ENCODE measurements around the gene ME2.

Gene ME2

DNA sequence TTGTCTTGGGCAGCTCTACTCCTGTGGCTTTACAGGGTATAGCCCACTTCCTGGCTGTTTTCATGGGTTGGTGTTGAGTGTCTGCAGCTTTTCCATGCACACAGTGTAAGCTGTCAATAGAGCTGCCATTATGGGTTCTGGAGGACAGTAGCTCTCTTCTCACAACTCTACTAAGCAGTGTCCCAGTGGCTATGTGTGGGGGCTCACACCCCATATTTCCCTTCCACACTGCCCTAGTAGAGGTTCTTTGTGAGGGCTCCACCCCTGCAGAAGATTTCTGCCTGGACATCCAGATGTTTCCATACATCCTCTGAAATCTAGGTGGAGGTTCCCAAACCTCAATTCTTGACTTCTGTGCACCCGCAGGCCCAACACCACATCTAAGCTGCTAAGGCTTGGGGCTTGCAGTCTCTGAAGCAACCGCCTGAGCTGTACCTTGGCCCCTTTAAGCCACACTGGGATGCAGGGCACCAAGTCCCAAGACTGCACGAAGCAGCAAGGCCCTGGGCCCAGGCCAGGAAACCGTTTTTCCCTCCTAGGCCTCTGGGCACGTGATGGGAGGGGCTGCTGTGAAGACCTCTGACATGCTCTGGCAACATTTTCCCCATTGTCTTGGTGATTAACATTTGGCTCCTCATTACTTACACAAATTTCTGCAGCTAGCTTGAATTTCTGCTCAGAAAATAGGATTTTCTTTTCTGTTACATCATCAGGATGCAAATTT, 98.3 kb downstream of the ME2 start:
- no peaks in the 10 kb centered on the region for H4K20me1 ChIP-seq (ENCODE audit: insufficient read depth, low read length)
- H3K9ac ChIP-seq (ENCODE audit: low read length): no peak overlapping the region
- no peaks in the 10 kb centered on the region for H3K9me2 ChIP-seq (ENCODE audit: low read depth, low read length)
- H3K4me3 ChIP-seq (ENCODE audit: low read depth, low read length, poor library complexity, severe bottlenecking): no peak overlapping the region
- TF ChIP-seq, protein P1, sequence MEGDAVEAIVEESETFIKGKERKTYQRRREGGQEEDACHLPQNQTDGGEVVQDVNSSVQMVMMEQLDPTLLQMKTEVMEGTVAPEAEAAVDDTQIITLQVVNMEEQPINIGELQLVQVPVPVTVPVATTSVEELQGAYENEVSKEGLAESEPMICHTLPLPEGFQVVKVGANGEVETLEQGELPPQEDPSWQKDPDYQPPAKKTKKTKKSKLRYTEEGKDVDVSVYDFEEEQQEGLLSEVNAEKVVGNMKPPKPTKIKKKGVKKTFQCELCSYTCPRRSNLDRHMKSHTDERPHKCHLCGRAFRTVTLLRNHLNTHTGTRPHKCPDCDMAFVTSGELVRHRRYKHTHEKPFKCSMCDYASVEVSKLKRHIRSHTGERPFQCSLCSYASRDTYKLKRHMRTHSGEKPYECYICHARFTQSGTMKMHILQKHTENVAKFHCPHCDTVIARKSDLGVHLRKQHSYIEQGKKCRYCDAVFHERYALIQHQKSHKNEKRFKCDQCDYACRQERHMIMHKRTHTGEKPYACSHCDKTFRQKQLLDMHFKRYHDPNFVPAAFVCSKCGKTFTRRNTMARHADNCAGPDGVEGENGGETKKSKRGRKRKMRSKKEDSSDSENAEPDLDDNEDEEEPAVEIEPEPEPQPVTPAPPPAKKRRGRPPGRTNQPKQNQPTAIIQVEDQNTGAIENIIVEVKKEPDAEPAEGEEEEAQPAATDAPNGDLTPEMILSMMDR (IDR thresholded peaks at IDR 0.05; ENCODE audit: low read length): no peak
- TF ChIP-seq EZH2 (IDR thresholded peaks at IDR 0.05; ENCODE audit: borderline replicate concordance, low read length): no peak
- peaks cover 2% of the 10 kb centered on the region; the same call in 1 of the 2 replicates for H3K9me3 ChIP-seq (ENCODE audit: low read length)
- no peak overlapping the region for H3K27ac ChIP-seq (ENCODE audit: low read depth, low read length, poor library complexity, severe bottlenecking)
- no peaks in the 10 kb centered on the region for H3K4me1 ChIP-seq (ENCODE audit: insufficient read depth, low read length, severe bottlenecking)
- no peak overlapping the region for H2AFZ ChIP-seq (ENCODE audit: low read length)
- no peaks in the 10 kb centered on the region for H3F3A ChIP-seq (ENCODE audit: insufficient read depth, low read length)
- no peak overlapping the region for H3K4me2 ChIP-seq (ENCODE audit: low read length)
- no peaks in the 10 kb centered on the region for H3K27me3 ChIP-seq (ENCODE audit: insufficient read depth, low read length)
- peaks cover 61% of the 10 kb centered on the region for H3K36me3 ChIP-seq (ENCODE audit: insufficient read depth, low read length)
- H3K79me2 ChIP-seq (ENCODE audit: insufficient read depth, low read length): no peaks in the 10 kb centered on the region

DNA sequence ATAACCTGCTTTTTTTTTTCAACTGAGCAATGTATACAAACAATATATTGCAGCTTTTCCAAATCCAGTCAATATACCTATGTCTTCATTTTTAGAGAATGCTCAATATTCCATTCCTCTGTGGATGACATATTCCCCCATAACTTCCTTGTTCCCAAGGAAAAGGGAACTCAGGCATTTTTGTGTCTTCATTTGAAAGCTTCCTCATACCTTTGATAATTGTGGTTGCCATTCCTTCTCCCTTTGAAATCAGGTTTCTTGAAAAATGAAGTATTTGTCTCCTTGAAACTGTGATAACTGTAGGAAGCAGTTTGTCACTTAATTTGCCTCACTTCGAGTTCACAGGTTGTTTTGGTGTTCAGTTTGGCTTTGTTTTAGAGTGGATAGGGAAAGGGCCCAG, 102.5 kb downstream of the ME2 start:
- peaks cover 52% of the 10 kb centered on the region for H3K36me3 ChIP-seq (ENCODE audit: insufficient read depth, low read length)
- no peaks in the 10 kb centered on the region for H3K9me2 ChIP-seq (ENCODE audit: low read depth, low read length)
- H3K9me3 ChIP-seq (ENCODE audit: low read length): peaks cover 2% of the 10 kb centered on the region; the same call in 1 of the 2 replicates
- H3K79me2 ChIP-seq (ENCODE audit: insufficient read depth, low read length): no peaks in the 10 kb centered on the region
- H4K20me1 ChIP-seq (ENCODE audit: insufficient read depth, low read length): no peaks in the 10 kb centered on the region
- H3K4me1 ChIP-seq (ENCODE audit: insufficient read depth, low read length, severe bottlenecking): no peaks in the 10 kb centered on the region
- H3K27me3 ChIP-seq (ENCODE audit: insufficient read depth, low read length): no peaks in the 10 kb centered on the region
- H3K9ac ChIP-seq (ENCODE audit: low read length): no peak overlapping the region
- H3K4me3 ChIP-seq (ENCODE audit: low read depth, low read length, poor library complexity, severe bottlenecking): no peak overlapping the region
- H3K27ac ChIP-seq (ENCODE audit: low read depth, low read length, poor library complexity, severe bottlenecking): no peak overlapping the region
- TF ChIP-seq EZH2 (IDR thresholded peaks at IDR 0.05; ENCODE audit: borderline replicate concordance, low read length): no peak
- TF ChIP-seq, protein P1 (IDR thresholded peaks at IDR 0.05; ENCODE audit: low read length): no peak
- no peak overlapping the region for H2AFZ ChIP-seq (ENCODE audit: low read length)
- H3K4me2 ChIP-seq (ENCODE audit: low read length): no peak overlapping the region
- H3F3A ChIP-seq (ENCODE audit: insufficient read depth, low read length): no peaks in the 10 kb centered on the region

DNA sequence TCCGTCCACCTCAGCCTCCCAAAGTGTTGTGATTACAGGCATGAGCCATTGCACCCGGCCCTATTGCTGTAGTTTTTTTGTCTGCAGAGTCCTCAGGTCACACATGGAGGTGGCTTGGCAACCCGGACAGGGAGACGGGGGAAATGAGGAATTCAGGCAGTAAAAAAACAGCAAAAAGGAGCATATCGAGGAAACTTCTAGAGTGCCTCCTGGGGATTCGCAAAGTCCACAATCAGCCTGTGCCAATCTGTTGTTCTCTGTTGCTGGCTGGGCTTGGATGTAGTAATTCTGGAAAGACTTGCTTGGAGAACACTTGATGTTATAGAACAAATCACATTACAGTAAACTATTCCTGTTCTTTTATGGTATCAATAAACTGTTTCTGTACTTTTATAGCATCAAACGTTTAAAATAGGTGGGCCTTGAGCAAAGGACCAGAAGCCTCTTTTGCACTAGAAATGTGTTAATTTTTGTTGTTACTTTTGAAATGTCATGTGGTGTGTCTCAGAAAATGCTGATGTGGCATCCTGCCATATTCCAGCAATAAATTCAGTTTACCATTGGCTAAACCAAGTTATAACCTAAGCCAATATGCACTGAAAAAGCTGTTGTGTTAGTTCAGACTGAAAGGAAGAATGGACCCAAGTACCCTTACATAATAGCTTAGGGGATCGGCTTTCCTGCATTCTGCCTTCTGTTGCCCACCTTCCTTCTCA, 103.3 kb downstream of the ME2 start:
- Histone ChIP-seq H3K27me3 (ENCODE audit: insufficient read depth, low read length) (no peaks in the 10 kb centered on the region), H3F3A (ENCODE audit: insufficient read depth, low read length) (no peaks in the 10 kb centered on the region), H3K36me3 (ENCODE audit: insufficient read depth, low read length) (peaks cover 52% of the 10 kb centered on the region), H3K9me3 (ENCODE audit: low read length) (no peaks in the 10 kb centered on the region; the same call in 1 of the 2 replicates), H4K20me1 (ENCODE audit: insufficient read depth, low read length) (no peaks in the 10 kb centered on the region), H3K9me2 (ENCODE audit: low read depth, low read length) (no peaks in the 10 kb centered on the region), H3K4me3 (ENCODE audit: low read depth, low read length, poor library complexity, severe bottlenecking) (no peak overlapping the region), H3K79me2 (ENCODE audit: insufficient read depth, low read length) (no peaks in the 10 kb centered on the region), H2AFZ (ENCODE audit: low read length) (no peak overlapping the region), H3K27ac (ENCODE audit: low read depth, low read length, poor library complexity, severe bottlenecking) (no peak overlapping the region), H3K4me1 (ENCODE audit: insufficient read depth, low read length, severe bottlenecking) (no peaks in the 10 kb centered on the region), H3K4me2 (ENCODE audit: low read length) (no peak overlapping the region), H3K9ac (ENCODE audit: low read length) (no peak overlapping the region)
- TF ChIP-seq, protein P1 (IDR thresholded peaks at IDR 0.05; ENCODE audit: low read length): no peak
- no peak for TF ChIP-seq EZH2 (IDR thresholded peaks at IDR 0.05; ENCODE audit: borderline replicate concordance, low read length)
